ENCODE data around the gene ARHGEF19.

- TF ChIP-seq EZH2phosphoT487 (IDR thresholded peaks at IDR 0.05; ENCODE audit: low read depth) (no peak), CTCF (IDR thresholded peaks at IDR 0.05; ENCODE audit: low read depth, low read length) (no peak)
Measured at GRCh38 chr1:16208270-16208987, 4.0 kb downstream of the ARHGEF19 start.

All from OCI-LY3 (cell line).